ENCODE measurements around the gene WDR41.
"Not testable (repeated sequence)": the region's sequence is repeated elsewhere in the genome, so short reads cannot be mapped to it uniquely, and the experiment has no call there.

Gene WDR41

DNA sequence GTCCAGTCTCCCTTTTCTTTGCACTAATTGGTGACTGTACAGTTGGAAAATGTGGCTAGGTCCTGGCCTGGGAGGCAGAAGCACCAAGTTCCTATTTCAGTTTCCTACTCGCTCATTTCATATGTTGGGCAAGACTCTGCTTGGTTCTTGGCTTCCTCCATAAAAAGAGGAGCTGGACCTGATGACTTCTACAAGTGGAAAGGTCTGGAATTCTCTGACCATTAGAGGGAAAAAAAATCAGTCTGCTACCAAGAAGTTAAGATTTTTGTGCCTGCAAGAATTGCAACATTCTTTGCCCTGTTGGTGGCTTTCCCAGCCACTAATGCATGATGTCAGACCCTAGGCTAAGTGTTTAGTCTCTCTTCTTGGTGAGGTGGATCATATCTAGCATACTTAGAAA lies 91.5 kb downstream of the WDR41 start:
- DNase-seq = no peak

GRCh38 chr5:77398896-77399295 lies 93.2 kb downstream of the WDR41 start:
- DNase-seq = no peak

DNA sequence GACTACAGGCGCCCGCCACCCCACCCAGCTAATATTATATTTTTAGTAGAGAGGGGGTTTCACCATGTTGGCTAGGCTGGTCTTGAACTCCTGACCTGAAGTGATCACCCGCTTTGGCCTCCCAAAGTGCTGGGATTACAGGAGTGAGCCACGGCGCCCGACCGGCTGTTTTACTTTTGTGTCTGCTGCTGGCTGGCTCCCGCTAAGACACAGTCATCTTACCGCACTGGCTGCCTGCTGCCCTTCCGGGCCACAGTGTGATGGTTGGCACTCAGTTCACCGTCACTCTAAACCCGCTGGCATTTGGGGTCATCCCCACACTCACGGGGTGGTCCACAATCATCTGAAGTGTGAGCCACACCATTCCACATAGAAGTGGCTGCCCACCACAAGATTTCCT lies 93.7 kb downstream of the WDR41 start:
- DNase-seq = no peak

DNA sequence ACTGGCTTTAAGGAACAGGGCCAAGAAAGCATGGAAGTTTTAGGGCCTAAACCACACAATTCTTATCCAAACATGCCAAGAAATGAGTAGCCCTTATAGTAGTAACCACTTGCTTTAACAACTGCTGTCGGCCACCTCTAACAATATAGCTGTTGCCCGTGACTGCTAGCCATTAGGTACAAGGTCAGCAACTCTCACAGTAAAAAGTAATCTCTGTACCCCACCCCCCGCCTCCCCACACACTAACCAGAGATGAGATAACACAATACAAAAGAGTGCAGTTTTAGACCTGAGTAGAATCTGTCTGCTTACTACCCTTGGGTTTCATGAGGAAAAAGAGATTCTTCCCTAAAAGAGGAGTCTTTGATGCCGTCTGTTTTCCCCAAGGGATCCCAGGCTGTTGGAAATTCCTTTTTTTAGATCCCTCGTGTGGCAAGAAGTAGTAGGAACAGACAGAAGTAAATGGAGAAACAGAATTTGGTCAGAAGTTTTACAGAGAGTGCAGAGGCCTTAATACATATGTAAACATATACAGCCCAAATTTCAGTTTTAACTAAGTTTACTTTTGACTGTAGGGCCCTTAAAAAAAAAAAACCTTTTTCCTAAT lies 94.3 kb downstream of the WDR41 start:
- DNase-seq = no peak

DNA sequence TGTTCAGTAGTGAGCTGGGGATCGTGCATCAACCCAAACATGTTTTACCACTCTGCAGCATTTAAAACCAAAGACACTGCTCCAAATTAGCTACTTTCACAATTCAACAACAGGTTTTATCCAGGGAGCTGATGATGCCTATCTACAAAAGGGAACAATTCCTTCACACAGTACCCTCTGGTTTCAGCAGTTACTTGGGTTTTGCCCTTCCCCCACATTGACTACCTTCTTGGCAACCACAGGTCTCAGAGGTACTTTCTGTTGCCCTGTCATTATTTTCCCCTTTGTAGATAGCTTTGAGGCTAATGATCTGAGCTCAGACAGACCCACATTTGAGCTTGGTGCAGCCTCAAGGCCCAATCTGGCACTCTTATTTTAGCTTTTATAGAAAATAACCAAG lies 96.1 kb downstream of the WDR41 start:
- DNase-seq = no peak

DNA sequence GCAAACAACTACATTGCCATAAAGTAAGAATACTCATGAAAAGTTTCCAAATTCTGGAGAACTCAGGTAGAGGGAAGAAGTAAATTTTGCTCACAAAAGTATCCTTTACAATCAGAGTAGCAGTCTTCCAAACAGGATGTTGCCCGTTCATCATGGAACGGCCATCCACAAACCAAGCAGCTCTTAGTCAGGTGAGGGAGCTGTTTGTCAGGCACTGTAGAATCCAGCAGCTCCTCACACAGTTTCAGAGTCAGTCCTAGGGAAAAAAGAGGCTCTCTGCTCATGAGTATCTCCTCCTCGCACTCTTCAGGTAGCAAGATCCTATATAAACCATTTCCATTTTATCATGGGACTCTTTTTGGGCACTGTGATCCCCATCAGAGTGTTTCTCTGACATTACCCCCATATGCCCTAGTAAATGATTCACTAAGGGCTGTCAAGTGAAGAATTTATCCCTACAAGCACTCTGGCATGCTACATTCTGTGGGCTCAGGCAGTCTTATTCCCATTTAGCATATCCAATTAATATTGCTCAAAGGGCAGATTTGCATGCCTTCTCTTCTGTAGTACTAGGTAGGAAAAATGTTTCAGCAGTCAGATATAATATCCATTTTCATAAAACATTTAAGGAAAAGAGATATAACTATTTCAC lies 97.9 kb downstream of the WDR41 start:
- no peak for DNase-seq

DNA sequence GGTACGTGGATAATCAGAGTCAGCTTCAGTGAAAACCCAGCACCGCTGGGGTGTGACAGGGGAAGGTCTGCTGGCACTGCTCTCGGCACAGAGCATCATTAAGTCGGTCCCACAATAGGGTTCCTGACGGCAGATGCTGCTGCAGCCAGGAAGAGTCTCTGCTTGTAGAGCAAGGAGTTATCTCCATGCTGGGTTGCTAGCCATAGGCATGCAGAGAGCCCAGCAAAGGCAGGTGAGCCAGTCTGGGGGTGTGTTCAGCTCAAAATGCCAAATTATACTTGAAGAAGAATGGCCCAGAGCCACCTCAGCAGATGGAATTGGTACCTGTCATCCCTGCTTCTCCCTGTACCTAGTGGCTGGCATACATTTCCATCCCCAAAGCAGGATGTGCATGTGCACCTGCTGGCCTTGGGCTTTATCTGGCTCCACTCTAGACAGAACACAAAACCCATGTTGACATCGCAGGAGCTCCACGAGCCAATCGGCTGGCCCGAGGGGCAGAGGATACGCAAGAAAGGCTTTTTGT lies 100.8 kb downstream of the WDR41 start:
- no peak for DNase-seq

DNA sequence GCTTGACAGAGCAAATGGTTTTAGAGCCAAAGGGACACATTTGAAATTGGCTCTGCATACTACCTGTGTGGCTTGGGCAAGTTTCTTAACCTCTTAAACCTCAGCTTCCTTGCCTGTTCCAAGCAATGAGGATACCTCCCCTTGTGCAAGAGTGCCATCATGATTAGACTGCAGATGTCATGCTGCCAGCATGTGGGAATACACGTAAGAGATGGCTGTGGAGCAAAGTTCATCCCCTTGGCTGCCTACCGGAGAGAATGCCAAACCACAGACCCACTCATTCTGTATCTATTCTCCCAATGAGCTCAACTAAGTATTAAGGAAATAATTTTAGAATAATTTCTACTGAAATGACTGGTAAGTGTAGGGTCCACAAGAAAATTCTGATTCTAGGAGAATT lies 101.3 kb downstream of the WDR41 start:
- peak; percentile 12 for DNase-seq

- DNase-seq = no peak
These were observed 101.9 kb downstream of the WDR41 start for GRCh38 chr5:77390221-77390620.

DNA sequence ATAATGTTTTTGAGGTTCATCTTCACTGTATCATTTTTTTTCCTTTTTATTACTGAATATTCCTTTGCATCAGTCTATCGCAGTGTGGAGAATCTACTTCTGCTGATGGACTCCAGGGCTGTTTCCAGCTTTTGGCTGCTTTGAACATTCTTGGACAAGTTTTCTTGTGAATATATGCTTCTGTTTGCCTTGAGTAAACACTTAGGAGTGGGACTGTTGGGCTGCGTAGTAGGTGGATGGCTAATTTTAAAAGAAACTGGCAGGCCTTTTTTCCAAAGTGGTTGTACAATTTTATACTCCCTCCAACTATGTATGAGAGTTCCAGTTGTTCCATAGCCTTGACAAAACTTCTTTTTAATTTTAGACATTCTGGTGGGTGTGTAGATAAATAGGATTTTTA lies 102.4 kb downstream of the WDR41 start:
- no peak for DNase-seq

DNA sequence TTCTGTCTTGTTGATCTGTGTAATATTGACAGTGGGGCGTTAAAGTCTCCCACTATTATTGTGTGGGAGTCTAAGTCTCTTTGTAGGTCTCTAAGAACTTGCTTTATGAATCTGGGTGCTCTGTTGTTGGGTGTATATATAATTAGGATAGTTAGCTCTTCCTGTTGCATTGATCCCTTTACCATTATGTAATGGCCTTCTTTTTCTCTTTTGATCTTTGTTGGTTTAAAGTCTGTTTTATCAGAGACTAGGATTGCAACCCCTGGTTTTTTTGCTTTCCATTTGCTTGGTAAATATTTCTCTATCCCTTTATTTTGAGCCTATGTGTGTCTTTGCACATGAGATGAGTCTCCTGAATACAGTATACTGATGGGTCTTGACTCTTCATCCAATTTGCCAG lies 105.8 kb downstream of the WDR41 start:
- DNase-seq = not testable (repeated sequence)

DNA sequence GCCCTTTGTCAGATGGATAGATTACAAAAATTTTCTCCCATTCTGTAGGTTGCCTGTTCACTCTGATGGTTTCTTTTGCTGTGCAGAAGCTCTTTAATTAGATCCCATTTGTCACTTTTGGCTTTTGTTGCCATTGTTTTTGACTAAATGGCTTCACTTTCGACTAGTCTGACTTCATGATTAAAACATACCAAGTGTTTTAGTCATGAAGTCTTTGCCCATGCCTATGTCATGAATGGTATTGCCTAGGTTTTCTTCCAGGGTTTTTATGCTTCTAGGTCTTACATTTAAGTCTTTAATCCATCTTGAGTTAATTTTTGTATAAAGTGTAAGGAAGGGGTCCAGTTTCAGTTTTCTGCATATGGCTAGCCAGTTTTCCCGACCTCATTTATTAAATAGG lies 108.8 kb downstream of the WDR41 start:
- not testable (repeated sequence) for DNase-seq
